Urothelium cell line (cell line): ENCODE results near the gene C9orf85.
"Not testable (repeated sequence)": the region's sequence is repeated elsewhere in the genome, so short reads cannot be mapped to it uniquely, and the experiment has no call there.

ENCODE experiments used
- DNase-seq: peaks from one replicate; pipeline ENCODE4 v3.0.0; 2011; ENCODE audit warnings: low spot score, mixed read lengths
- FAIRE-seq: peaks from 2 replicates; lab custom pipeline; 2011; peaks lifted over from hg19 to GRCh38; lab: Jason Lieb, UNC

The C9orf85 gene

GRCh38 chr9:71987471-71988371, 76.3 kb downstream of the C9orf85 start:
- DNase-seq: no peak
- no peak for FAIRE-seq

- DNase-seq: no peak
- no peak for FAIRE-seq
Observed at GRCh38 chr9:71990466-71990865, 79.0 kb downstream of the C9orf85 start.

- DNase-seq: no peak
- FAIRE-seq: no peak
Observed at GRCh38 chr9:72005451-72005850, 94.0 kb downstream of the C9orf85 start.

- no peak for DNase-seq
- FAIRE-seq: no peak
Observed at GRCh38 chr9:72006501-72006900, 95.1 kb downstream of the C9orf85 start.

- FAIRE-seq: peak; percentile 9
- DNase-seq: not testable (repeated sequence)
Observed at GRCh38 chr9:72007726-72008125, 96.3 kb downstream of the C9orf85 start.

GRCh38 chr9:72012646-72013045, 101.2 kb downstream of the C9orf85 start:
- FAIRE-seq (no peak), DNase-seq (no peak)

- no peak for FAIRE-seq
- DNase-seq: no peak
Observed at GRCh38 chr9:72013292-72013760, 101.9 kb downstream of the C9orf85 start.

- peak; percentile 43 for DNase-seq
- FAIRE-seq: no peak
Observed at GRCh38 chr9:72022841-72023240, 111.4 kb downstream of the C9orf85 start.
